GM06990 (cell line): Measurements from ENCODE around the gene TFAM.

ENCODE experiments used
- DNase-seq: peaks from one replicate; pipeline ENCODE4 v3.0.0-alpha.2; 2011; ENCODE audit not compliant: insufficient read length; ENCODE audit errors: extremely low read depth
- H3K27me3 ChIP-seq: replicated peaks from 2 replicates; pipeline ENCODE4 v1.6.0; 2011; ENCODE audit warnings: low read length; ENCODE audit not compliant: control insufficient read depth, insufficient read depth
- H3K36me3 ChIP-seq: 2 replicates; pipeline ENCODE4 v1.5.1; 2011; ENCODE audit warnings: low read length; ENCODE audit not compliant: control insufficient read depth, insufficient read depth
- H3K4me3 ChIP-seq: replicated peaks from 2 replicates; pipeline ENCODE4 v1.5.1; 2011; ENCODE audit warnings: low read depth, mild to moderate bottlenecking, control low read depth, low read length
- TF ChIP-seq, protein P1 (sequence below): IDR thresholded peaks from 2 replicates; pipeline ENCODE4 v1.5.1; 2011; ENCODE audit warnings: low read length, control low read depth, mild to moderate bottlenecking, inconsistent platforms; ENCODE audit not compliant: insufficient read depth, poor library complexity, severe bottlenecking

Gene TFAM

DNA sequence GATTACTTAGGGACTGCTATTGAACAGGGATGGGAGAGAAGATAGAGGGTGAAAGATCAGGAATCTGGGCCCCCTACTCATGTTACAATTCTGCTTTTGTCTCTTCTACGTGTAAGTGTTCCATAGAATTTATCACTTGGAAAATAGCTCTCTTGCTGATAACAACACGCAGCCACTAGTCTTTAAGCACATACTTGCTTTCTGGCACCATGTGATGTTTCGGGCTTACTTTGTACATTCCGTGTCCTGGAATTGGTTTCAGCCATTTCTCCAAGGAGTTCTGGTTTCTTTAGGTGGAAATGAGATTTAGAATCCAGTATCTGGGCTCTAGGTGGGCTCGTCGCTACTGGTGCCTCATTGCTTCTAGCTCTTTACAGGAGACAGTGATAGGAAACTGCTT, 59.7 kb downstream of the TFAM start:
- DNase-seq: no peak
- Histone ChIP-seq H3K4me3 (no peak overlapping the region), H3K27me3 (no peaks in the 10 kb centered on the region), H3K36me3 (no peaks in the 10 kb centered on the region)
- TF ChIP-seq, protein P1, sequence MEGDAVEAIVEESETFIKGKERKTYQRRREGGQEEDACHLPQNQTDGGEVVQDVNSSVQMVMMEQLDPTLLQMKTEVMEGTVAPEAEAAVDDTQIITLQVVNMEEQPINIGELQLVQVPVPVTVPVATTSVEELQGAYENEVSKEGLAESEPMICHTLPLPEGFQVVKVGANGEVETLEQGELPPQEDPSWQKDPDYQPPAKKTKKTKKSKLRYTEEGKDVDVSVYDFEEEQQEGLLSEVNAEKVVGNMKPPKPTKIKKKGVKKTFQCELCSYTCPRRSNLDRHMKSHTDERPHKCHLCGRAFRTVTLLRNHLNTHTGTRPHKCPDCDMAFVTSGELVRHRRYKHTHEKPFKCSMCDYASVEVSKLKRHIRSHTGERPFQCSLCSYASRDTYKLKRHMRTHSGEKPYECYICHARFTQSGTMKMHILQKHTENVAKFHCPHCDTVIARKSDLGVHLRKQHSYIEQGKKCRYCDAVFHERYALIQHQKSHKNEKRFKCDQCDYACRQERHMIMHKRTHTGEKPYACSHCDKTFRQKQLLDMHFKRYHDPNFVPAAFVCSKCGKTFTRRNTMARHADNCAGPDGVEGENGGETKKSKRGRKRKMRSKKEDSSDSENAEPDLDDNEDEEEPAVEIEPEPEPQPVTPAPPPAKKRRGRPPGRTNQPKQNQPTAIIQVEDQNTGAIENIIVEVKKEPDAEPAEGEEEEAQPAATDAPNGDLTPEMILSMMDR: no peak

- Histone ChIP-seq H3K36me3 (no peaks in the 10 kb centered on the region), H3K27me3 (no peaks in the 10 kb centered on the region), H3K4me3 (no peak overlapping the region)
- TF ChIP-seq, protein P1: no peak
- no peak for DNase-seq
These were observed 63.1 kb downstream of the TFAM start for GRCh38 chr10:58448121-58448935.
